ENCODE data around the gene CHGA. TPM values are rescaled to one million over a fixed set of nuclear protein-coding genes. Genes with fewer than 3 reads are reported as not detected.

Gene CHGA
- total RNA-seq, 1 experiment from 2014 or later = not detected

- no TSS peak for BruUV-seq (replicated peaks)
- POLR2A ChIA-PET (ENCODE audit: unreplicated experiment) = interaction anchor here (0.5 kb wide), 1 partner anchor 150 kb away, joined by 4 read pairs; no protein-coding TSS in a partner anchor
- Histone ChIP-seq H3K27ac (no peak overlapping the region), H3K4me1 (replicated peaks; ENCODE audit: insufficient read depth) (no peaks in the 10 kb centered on the region), H4K20me1 (ENCODE audit: insufficient read depth) (no peaks in the 10 kb centered on the region; the same call in 1 of the 2 replicates), H3K36me3 (ENCODE audit: low read depth) (no peaks in the 10 kb centered on the region), H3K4me3 (no peak overlapping the region), H3F3A (ENCODE audit: insufficient read depth, low read depth) (no peaks in the 10 kb centered on the region; the same call in 1 of the 2 replicates), H3K9me3 (ENCODE audit: insufficient read depth, low read depth) (no peaks in the 10 kb centered on the region), H3K4me2 (no peak overlapping the region), H3K27me3 (ENCODE audit: insufficient read depth, low read depth) (no peaks in the 10 kb centered on the region), H2AFZ (no peak overlapping the region), H3K79me2 (ENCODE audit: low read depth) (peaks cover 20% of the 10 kb centered on the region), H3K9me2 (ENCODE audit: insufficient read depth) (no peaks in the 10 kb centered on the region)
- TF ChIP-seq, protein P1, sequence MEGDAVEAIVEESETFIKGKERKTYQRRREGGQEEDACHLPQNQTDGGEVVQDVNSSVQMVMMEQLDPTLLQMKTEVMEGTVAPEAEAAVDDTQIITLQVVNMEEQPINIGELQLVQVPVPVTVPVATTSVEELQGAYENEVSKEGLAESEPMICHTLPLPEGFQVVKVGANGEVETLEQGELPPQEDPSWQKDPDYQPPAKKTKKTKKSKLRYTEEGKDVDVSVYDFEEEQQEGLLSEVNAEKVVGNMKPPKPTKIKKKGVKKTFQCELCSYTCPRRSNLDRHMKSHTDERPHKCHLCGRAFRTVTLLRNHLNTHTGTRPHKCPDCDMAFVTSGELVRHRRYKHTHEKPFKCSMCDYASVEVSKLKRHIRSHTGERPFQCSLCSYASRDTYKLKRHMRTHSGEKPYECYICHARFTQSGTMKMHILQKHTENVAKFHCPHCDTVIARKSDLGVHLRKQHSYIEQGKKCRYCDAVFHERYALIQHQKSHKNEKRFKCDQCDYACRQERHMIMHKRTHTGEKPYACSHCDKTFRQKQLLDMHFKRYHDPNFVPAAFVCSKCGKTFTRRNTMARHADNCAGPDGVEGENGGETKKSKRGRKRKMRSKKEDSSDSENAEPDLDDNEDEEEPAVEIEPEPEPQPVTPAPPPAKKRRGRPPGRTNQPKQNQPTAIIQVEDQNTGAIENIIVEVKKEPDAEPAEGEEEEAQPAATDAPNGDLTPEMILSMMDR (conservative IDR thresholded peaks at IDR 0.05) = no peak
- no peak for TF ChIP-seq EZH2 (IDR thresholded peaks at IDR 0.05; ENCODE audit: low read depth)
- CTCF ChIA-PET = no interaction called here
- DNase-seq = no peak
- intact Hi-C loops (cut with micrococcal nuclease; ENCODE audit: unreplicated experiment) = no loop called here
Observed at GRCh38 chr14:92962831-92963095, 39.8 kb downstream of the CHGA start.

- CTCF ChIA-PET = no interaction called here
- DNase-seq = no peak
Observed at GRCh38 chr14:92963301-92964123, 40.6 kb downstream of the CHGA start.

DNA sequence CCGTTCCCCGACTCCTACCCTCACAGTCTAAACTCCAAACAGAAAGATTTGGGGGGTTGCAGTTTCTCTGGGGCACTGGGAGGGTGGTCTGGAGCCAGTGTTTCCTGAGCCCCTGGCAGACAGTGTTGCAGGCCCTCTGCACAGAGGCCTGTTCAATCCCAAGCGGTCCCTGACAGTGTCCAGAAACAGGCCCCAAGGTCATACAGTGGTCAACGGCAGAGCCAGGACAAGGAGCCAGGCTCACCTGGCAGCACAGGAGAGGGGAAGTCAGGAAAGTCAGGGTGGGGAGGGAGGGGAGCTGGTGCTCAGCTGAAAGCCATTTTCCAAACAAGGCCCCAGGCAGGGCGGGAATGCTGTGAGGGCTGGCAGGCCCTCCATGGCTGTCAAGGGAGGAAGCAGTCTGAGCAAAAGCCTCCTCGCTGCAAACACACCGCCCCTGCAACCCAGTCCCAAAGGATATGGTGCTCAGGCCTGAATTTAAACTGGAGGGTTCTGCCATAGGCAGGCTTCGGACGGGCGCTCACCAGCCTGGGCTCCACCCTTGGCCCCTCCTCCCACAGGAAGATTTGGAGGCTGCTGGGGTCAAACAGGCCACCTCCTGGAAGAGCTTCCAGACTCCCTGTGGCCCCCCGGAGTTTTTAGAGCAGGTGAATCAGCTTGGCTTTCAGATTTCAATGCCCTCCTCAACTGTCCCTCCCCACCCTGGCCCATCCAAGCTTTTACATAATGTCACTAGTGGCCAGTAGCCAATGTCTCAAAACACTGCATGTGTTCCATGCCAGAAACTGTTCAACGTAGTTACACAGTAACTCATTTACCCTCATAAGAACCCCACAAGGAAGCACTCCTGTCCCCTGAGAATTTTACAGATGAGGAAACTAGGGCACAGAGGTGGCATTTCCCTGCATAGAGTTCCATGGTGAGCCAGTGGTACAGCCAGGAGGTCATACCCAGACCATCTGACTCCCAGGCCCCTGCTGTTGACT lies 41.5 kb downstream of the CHGA start:
- Histone ChIP-seq H3K9me2 (ENCODE audit: insufficient read depth) (no peaks in the 10 kb centered on the region), H3F3A (ENCODE audit: insufficient read depth, low read depth) (no peaks in the 10 kb centered on the region; the same call in 1 of the 2 replicates), H4K20me1 (ENCODE audit: insufficient read depth) (no peaks in the 10 kb centered on the region; the same call in 1 of the 2 replicates), H3K4me1 (replicated peaks; ENCODE audit: insufficient read depth) (no peaks in the 10 kb centered on the region), H2AFZ (no peak overlapping the region), H3K79me2 (ENCODE audit: low read depth) (peaks cover 23% of the 10 kb centered on the region), H3K27me3 (ENCODE audit: insufficient read depth, low read depth) (no peaks in the 10 kb centered on the region), H3K9me3 (ENCODE audit: insufficient read depth, low read depth) (no peaks in the 10 kb centered on the region), H3K36me3 (ENCODE audit: low read depth) (no peaks in the 10 kb centered on the region), H3K4me3 (no peak overlapping the region), H3K27ac (no peak overlapping the region), H3K4me2 (no peak overlapping the region)
- ChIA-PET POLR2A (ENCODE audit: unreplicated experiment) (no interaction called here), CTCF (no interaction called here)
- no peak for DNase-seq
- no TSS peak for BruUV-seq (replicated peaks)
- intact Hi-C loops (cut with micrococcal nuclease; ENCODE audit: unreplicated experiment) = no loop called here
- TF ChIP-seq, protein P1 (conservative IDR thresholded peaks at IDR 0.05) = no peak
- no peak for TF ChIP-seq EZH2 (IDR thresholded peaks at IDR 0.05; ENCODE audit: low read depth)

More at GRCh38 chr14:92963301-92964123, 40.6 kb downstream of the CHGA start:
- Histone ChIP-seq H3K9me3 (ENCODE audit: insufficient read depth, low read depth) (no peaks in the 10 kb centered on the region), H3K36me3 (ENCODE audit: low read depth) (no peaks in the 10 kb centered on the region), H3K9me2 (ENCODE audit: insufficient read depth) (no peaks in the 10 kb centered on the region), H3K79me2 (ENCODE audit: low read depth) (peaks cover 23% of the 10 kb centered on the region), H3K4me1 (replicated peaks; ENCODE audit: insufficient read depth) (no peaks in the 10 kb centered on the region), H4K20me1 (ENCODE audit: insufficient read depth) (no peaks in the 10 kb centered on the region; the same call in 1 of the 2 replicates), H3K27me3 (ENCODE audit: insufficient read depth, low read depth) (no peaks in the 10 kb centered on the region), H3F3A (ENCODE audit: insufficient read depth, low read depth) (no peaks in the 10 kb centered on the region; the same call in 1 of the 2 replicates), H3K27ac (no peak overlapping the region), H3K4me2 (no peak overlapping the region), H2AFZ (no peak overlapping the region), H3K4me3 (no peak overlapping the region)
- POLR2A ChIA-PET (ENCODE audit: unreplicated experiment) = interaction anchor here (0.5 kb wide), 1 partner anchor 150 kb away, joined by 4 read pairs; no protein-coding TSS in a partner anchor
- no TSS peak for BruUV-seq (replicated peaks)
- intact Hi-C loops (cut with micrococcal nuclease; ENCODE audit: unreplicated experiment) = no loop called here
- TF ChIP-seq, protein P1 (conservative IDR thresholded peaks at IDR 0.05) = no peak
- no peak for TF ChIP-seq EZH2 (IDR thresholded peaks at IDR 0.05; ENCODE audit: low read depth)

All from PC-9 (cell line).